Measurements from ENCODE around the gene CD33. TPM values are rescaled to one million over a fixed set of nuclear protein-coding genes. Genes with fewer than 3 reads are reported as not detected.
A peak's percentile ranks its signal among the peaks of the same experiment; 100 is the strongest.

Gene CD33
- total RNA-seq, 4 donors from 2014 or later: 2.9 to 27.0 (median 8.9) TPM

GRCh38 chr19:51227966-51228365 is 3.1 kb downstream of the CD33 start:
- 85 to 96% methylated on average over 2 of the region's 2 CpGs for WGBS, 2 donors
- Histone ChIP-seq H3K9me3 (peaks cover 0 to 10% (median 0%) of the 10 kb centered on the region in 4 donors), H3K27me3 (no peaks in the 10 kb centered on the region), H3K4me1 (no peaks in the 10 kb centered on the region), H3K4me3 (no peak overlapping the region), H3K36me3 (no peaks in the 10 kb centered on the region), H3K27ac (no peak overlapping the region)
- no peak for TF ChIP-seq CTCF (IDR thresholded peaks at IDR 0.05)
- TF ChIP-seq POLR2A (IDR thresholded peaks at IDR 0.05): no peak
- TF ChIP-seq EP300 (IDR thresholded peaks at IDR 0.05): no peak
- DNase-seq (ENCODE audit: low spot score in 2 of 2): no peak

- no peaks in the 10 kb centered on the region for H3K4me1 ChIP-seq
- no peaks in the 10 kb centered on the region for H3K27me3 ChIP-seq
- H3K27ac ChIP-seq: no peak overlapping the region
- TF ChIP-seq CTCF (IDR thresholded peaks at IDR 0.05) (no peak), POLR2A (IDR thresholded peaks at IDR 0.05) (no peak), EP300 (IDR thresholded peaks at IDR 0.05) (no peak)
- no peak overlapping the region for H3K4me3 ChIP-seq
- DNase-seq (ENCODE audit: low spot score in 2 of 2): no peak
- no peaks in the 10 kb centered on the region for H3K36me3 ChIP-seq
- no peaks in the 10 kb centered on the region for H3K9me3 ChIP-seq
- WGBS, 2 donors: 78 to 85% methylated on average over 4 to 7 of the region's 7 CpGs
Observed at GRCh38 chr19:51240866-51241265, 16.0 kb downstream of the CD33 start.

GRCh38 chr19:51242881-51243630 is 18.2 kb downstream of the CD33 start:
- no peak for TF ChIP-seq POLR2A (IDR thresholded peaks at IDR 0.05)
- TF ChIP-seq CTCF (IDR thresholded peaks at IDR 0.05): no peak
- no peak for TF ChIP-seq EP300 (IDR thresholded peaks at IDR 0.05)

GRCh38 chr19:51246164-51246552 is 21.3 kb downstream of the CD33 start:
- TF ChIP-seq POLR2A (IDR thresholded peaks at IDR 0.05) (no peak), EP300 (IDR thresholded peaks at IDR 0.05) (peak in 1 of 2 donors; percentile 40)
- no peak for DNase-seq (ENCODE audit: low spot score in 2 of 2)
- H3K4me3 ChIP-seq: no peak overlapping the region
- H3K27me3 ChIP-seq: no peaks in the 10 kb centered on the region
- H3K4me1 ChIP-seq: no peaks in the 10 kb centered on the region
- WGBS, 2 donors: 60 to 62% methylated on average over 5 of the region's 5 CpGs
- no peaks in the 10 kb centered on the region for H3K36me3 ChIP-seq
- peaks cover 0 to 5% (median 0%) of the 10 kb centered on the region in 4 donors for H3K9me3 ChIP-seq
- H3K27ac ChIP-seq: no peak overlapping the region

More at GRCh38 chr19:51242881-51243630, 18.2 kb downstream of the CD33 start:
- H3K4me1 ChIP-seq: no peaks in the 10 kb centered on the region
- H3K27ac ChIP-seq: no peak overlapping the region
- no peak overlapping the region for H3K4me3 ChIP-seq
- no peaks in the 10 kb centered on the region for H3K36me3 ChIP-seq
- no peaks in the 10 kb centered on the region for H3K9me3 ChIP-seq
- H3K27me3 ChIP-seq: no peaks in the 10 kb centered on the region
- whole genome bisulfite sequencing, 2 donors: 78% methylated on average over 8 of the region's 8 CpGs
- no peak for DNase-seq (ENCODE audit: low spot score in 2 of 2)

GRCh38 chr19:51247972-51248590 is 23.2 kb downstream of the CD33 start:
- WGBS, 2 donors: 69 to 77% methylated on average over 7 of the region's 7 CpGs
- TF ChIP-seq EP300 (IDR thresholded peaks at IDR 0.05) (no peak), CTCF (IDR thresholded peaks at IDR 0.05) (no peak), POLR2A (IDR thresholded peaks at IDR 0.05) (no peak)

More at GRCh38 chr19:51247972-51248590, 23.2 kb downstream of the CD33 start:
- no peak for DNase-seq (ENCODE audit: low spot score in 2 of 2)
- H3K4me3 ChIP-seq: no peak overlapping the region
- no peaks in the 10 kb centered on the region for H3K36me3 ChIP-seq
- H3K27me3 ChIP-seq: no peaks in the 10 kb centered on the region
- H3K9me3 ChIP-seq: peaks cover 0 to 5% (median 0%) of the 10 kb centered on the region in 4 donors
- H3K27ac ChIP-seq: no peak overlapping the region
- H3K4me1 ChIP-seq: no peaks in the 10 kb centered on the region

Data from tibial nerve (tissue), 4 donors.